Aorta (tissue), 5 donors: Measurements from ENCODE around the gene DNAI2. TPM values are rescaled to one million over a fixed set of nuclear protein-coding genes. Genes with fewer than 3 reads are reported as not detected.

Experiments used
- ATAC-seq: fragments of 200-7000 bp; cut with Tn5 transposase; one replicate; pipeline ENCODE4 v1.9.1; 2022; ENCODE audit warnings: moderate library complexity; ENCODE audit not compliant: low FRiP score
- DNase-seq, 2 donors: peaks; one replicate each; pipeline ENCODE4 v3.0.0-alpha.2; 2020
- H3K27ac ChIP-seq, 2 donors: one replicate each; pipeline ENCODE4 v1.5.1; 2013; ENCODE audit warnings: low read length in 2 of 2, mild to moderate bottlenecking in 2 of 2, moderate library complexity in 2 of 2, control low read depth in 1 of 2, inconsistent platforms in 1 of 2, low read depth in 1 of 2
- H3K27me3 ChIP-seq, 2 donors: one replicate each; pipeline ENCODE4 v1.6.1; 2013; ENCODE audit warnings: control low read depth in 1 of 2, low read length in 1 of 2, mild to moderate bottlenecking in 1 of 2, moderate library complexity in 1 of 2; ENCODE audit not compliant: insufficient read depth in 2 of 2, control insufficient read depth in 1 of 2
- H3K36me3 ChIP-seq, 2 donors: one replicate each; pipeline ENCODE4 v1.6.1; 2013; ENCODE audit warnings: control low read depth in 1 of 2, low read length in 1 of 2, mild to moderate bottlenecking in 1 of 2; ENCODE audit not compliant: insufficient read depth in 2 of 2, control insufficient read depth in 1 of 2
- H3K4me1 ChIP-seq, 2 donors: one replicate each; pipeline ENCODE4 v1.6.1; 2013; ENCODE audit warnings: low read length in 2 of 2, control low read depth in 1 of 2, mild to moderate bottlenecking in 1 of 2, moderate library complexity in 1 of 2; ENCODE audit not compliant: insufficient read depth in 2 of 2, control insufficient read depth in 1 of 2
- H3K4me3 ChIP-seq, 2 donors: one replicate each; pipeline ENCODE4 v1.5.1; 2013; ENCODE audit warnings: low read length in 2 of 2, control low read depth in 1 of 2, mild to moderate bottlenecking in 1 of 2
- H3K9me3 ChIP-seq: one replicate; pipeline ENCODE4 v1.6.1; 2013; ENCODE audit warnings: mild to moderate bottlenecking, low read length; ENCODE audit not compliant: control insufficient read depth
- WGBS, 2 donors: extraction: QIAGEN DNeasy Blood & Tissue Kit; methylation state at CpG; one replicate each; pipeline ENCODE4 v1.1.7; 2013; 5-methylcytosine and 5-hydroxymethylcytosine counted together
- intact Hi-C, 2 donors: fragments of 100-400 bp; cut with DNase I; formaldehyde crosslinking; loops; one replicate each; pipeline versions ENCODE4 v1.14.2 to v1.15.0; 2022
- polyA plus RNA-seq, 2 donors: library from polyadenylated mRNA; stranded (reverse); fragments of 200-250 nt; gene quantifications; one replicate each; pipeline ENCODE4 v1.2.3, GENCODE V29; 2013
- total RNA-seq, 2 donors: library from RNA; stranded (reverse); fragmentation: NEBNext Ultra II Directional; extraction: Animal tissue kit (Norgen Biotek cat#: 25700); gene quantifications; one replicate each; pipeline ENCODE4 v1.2.1, GENCODE V29; 2021
- donor health status: healthy with polysubstance abuse.
- donor health status: Bipolar disorder and iron deficiency.
- donor health status: DM: no; HTN: no; CAD: no.
- donor health status: DM: no; HTN: no; CAD: no.
- donor health status: DM: yes; HTN: yes; CAD: no.

Gene DNAI2
- total and polyA plus RNA-seq, 4 donors: not detected

GRCh38 chr17:74360899-74361229 lies 86.8 kb downstream of the DNAI2 start:
- intact Hi-C loops: loop anchor here in 1 of 2 donors (10.0 kb wide), 1 partner anchor 156 kb away; the partner anchor contains the start of gene RPL38
- no peaks in the 10 kb centered on the region for H3K27me3 ChIP-seq

GRCh38 chr17:74361230-74362068 lies 87.4 kb downstream of the DNAI2 start, which contains the start of gene BTBD17:
TSS of gene BTBD17 (minus strand) at chr17:74361868. CDS start at chr17:74361819, 49 bp downstream.
- Histone ChIP-seq H3K36me3 (no peaks in the 10 kb centered on the region), H3K27me3 (no peaks in the 10 kb centered on the region), H3K4me3 (no peak within 1 kb of the TSS), H3K27ac (no peak within 1 kb of the TSS), H3K4me1 (no peaks in the 10 kb centered on the region), H3K9me3 (no peaks in the 10 kb centered on the region)
- DNase-seq (no peak), ATAC-seq (peak; percentile 42)
- WGBS, 2 donors: 35 to 42% methylated on average over 25 to 28 of the region's 28 CpGs
- intact Hi-C loops: loop anchor here in 1 of 2 donors (10.0 kb wide), 1 partner anchor 157 kb away; the partner anchor contains the start of gene RPL38

More at GRCh38 chr17:74360899-74361229, 86.8 kb downstream of the DNAI2 start:
- Histone ChIP-seq H3K4me3 (no peak overlapping the region), H3K27ac (no peak overlapping the region), H3K36me3 (no peaks in the 10 kb centered on the region), H3K4me1 (no peaks in the 10 kb centered on the region), H3K9me3 (no peaks in the 10 kb centered on the region)
- 65 to 66% methylated on average over 7 of the region's 7 CpGs for whole genome bisulfite sequencing, 2 donors
- no peak for DNase-seq
- no peak for ATAC-seq

GRCh38 chr17:74362069-74362405 lies 88.0 kb downstream of the DNAI2 start:
- no peaks in the 10 kb centered on the region for H3K27me3 ChIP-seq
- 13 to 15% methylated on average over 9 of the region's 9 CpGs for WGBS, 2 donors
- H3K4me1 ChIP-seq: no peaks in the 10 kb centered on the region
- DNase-seq (no peak), ATAC-seq (no peak)
- no peak overlapping the region for H3K4me3 ChIP-seq
- no peaks in the 10 kb centered on the region for H3K9me3 ChIP-seq
- no peaks in the 10 kb centered on the region for H3K36me3 ChIP-seq
- no peak overlapping the region for H3K27ac ChIP-seq
- intact Hi-C loops: loop anchor here in 1 of 2 donors (10.0 kb wide), 1 partner anchor 157 kb away; the partner anchor contains the start of gene RPL38

DNA sequence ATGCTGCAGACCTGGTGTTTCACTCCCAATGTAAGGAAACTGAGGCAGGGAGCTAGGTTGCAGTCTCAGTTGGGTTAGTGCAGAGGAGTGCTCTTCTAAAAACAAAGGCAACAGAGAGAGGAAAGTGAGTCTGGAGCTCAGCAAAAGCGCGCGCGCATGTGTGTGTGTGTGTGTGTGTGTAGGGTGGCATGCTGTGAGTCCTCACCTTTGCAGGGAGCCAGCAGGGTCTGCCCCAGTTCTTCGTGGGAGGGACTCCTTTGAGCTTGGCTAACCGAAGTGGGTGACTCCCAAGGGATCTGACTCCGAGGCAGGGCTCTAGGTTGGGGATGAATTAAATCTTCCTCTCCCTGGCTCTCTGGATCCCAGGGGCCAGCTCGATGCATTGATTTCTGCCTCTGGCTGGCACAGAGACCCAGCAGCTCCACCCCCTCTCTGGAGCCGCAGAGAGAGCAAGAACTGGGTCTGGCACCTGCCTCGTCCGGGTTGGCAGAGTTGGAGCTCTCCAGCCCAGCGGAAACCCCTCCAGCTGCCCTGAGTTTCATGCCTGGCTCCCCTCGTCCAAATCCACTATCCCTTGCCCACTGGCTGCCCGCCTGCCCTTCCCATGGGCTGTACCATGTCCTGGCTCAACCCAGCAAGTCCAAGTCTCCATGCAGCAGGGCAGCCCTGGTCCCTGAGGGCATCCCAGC lies 88.9 kb downstream of the DNAI2 start:
- H3K27ac ChIP-seq: no peak overlapping the region
- H3K27me3 ChIP-seq: no peaks in the 10 kb centered on the region
- DNase-seq: no peak
- no peaks in the 10 kb centered on the region for H3K4me1 ChIP-seq
- no peak for ATAC-seq
- no peaks in the 10 kb centered on the region for H3K9me3 ChIP-seq
- intact Hi-C loops: loop anchor here in 1 of 2 donors (10.0 kb wide), 1 partner anchor 158 kb away; the partner anchor contains the start of gene RPL38
- no peak overlapping the region for H3K4me3 ChIP-seq
- no peaks in the 10 kb centered on the region for H3K36me3 ChIP-seq
- WGBS, 2 donors: 11 to 17% methylated on average over 14 of the region's 14 CpGs

Other genes starting within 250 kb of the DNAI2 start
- gene RPL38, start 70.6 kb upstream of the DNAI2 start, total RNA-seq: 100 to 1,000 TPM; 597 to 622 TPM
- 1,000 to 10,000 TPM; 1,364 to 2,568 TPM for gene RPL38, start 70.6 kb upstream of the DNAI2 start, polyA plus RNA-seq
- gene TTYH2, start 60.7 kb upstream of the DNAI2 start, total RNA-seq: 10 to 100 TPM in 1 of 2 donors, 1 to 10 TPM in 1; 4.4 to 13.0 TPM
- 1 to 10 TPM; 3.1 to 4.4 TPM for gene TTYH2, start 60.7 kb upstream of the DNAI2 start, polyA plus RNA-seq
- gene KIF19, start 52.0 kb downstream of the DNAI2 start, total RNA-seq: 1 to 10 TPM; 4.4 to 5.1 TPM
- not detected for gene KIF19, start 52.0 kb downstream of the DNAI2 start, polyA plus RNA-seq
- not detected for gene BTBD17, start 87.6 kb downstream of the DNAI2 start, total RNA-seq
- not detected for gene BTBD17, start 87.6 kb downstream of the DNAI2 start, polyA plus RNA-seq
- 1 to 10 TPM in 1 of 2 donors, not detected in 1; 2.1 TPM for gene GPR142, start 93.3 kb downstream of the DNAI2 start, total RNA-seq
- gene GPR142, start 93.3 kb downstream of the DNAI2 start, polyA plus RNA-seq: not detected
- gene GPRC5C, start 157.9 kb downstream of the DNAI2 start, total RNA-seq: 10 to 100 TPM; 43.6 to 51.7 TPM
- 10 to 100 TPM; 31.6 to 59.4 TPM for gene GPRC5C, start 157.9 kb downstream of the DNAI2 start, polyA plus RNA-seq
- gene CD300A, start 192.4 kb downstream of the DNAI2 start, total RNA-seq: 10 to 100 TPM; 10.3 to 10.4 TPM
- gene CD300A, start 192.4 kb downstream of the DNAI2 start, polyA plus RNA-seq: 1 to 10 TPM; 2.6 to 9.1 TPM